ENCODE results near the gene USH2A.

Gene USH2A

DNA sequence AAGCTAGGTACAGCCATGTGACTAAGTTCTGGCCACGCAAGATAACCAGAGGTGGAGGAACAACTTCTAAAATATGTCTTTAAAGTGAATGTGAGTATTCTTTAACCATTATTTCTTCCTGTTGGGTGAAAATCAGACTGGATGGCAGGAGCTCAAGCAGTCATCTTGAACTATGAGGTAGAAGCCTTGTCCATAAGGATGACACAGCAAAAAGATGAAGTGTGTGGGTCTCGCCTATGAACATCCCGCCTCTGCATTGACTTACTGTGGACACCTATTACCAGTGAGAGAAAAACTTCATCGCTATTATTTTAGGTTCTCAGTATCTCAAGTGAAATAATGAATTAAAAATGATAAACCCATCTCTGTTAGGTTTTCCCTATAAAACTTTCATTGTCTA lies 365.3 kb downstream of the USH2A start:
- TF ChIP-seq FOXM1 (IDR thresholded peaks at IDR 0.05; ENCODE audit: borderline replicate concordance, low read depth) (no peak), ZBTB7A (IDR thresholded peaks at IDR 0.05; ENCODE audit: low read depth) (no peak), RAD21 (IDR thresholded peaks at IDR 0.05; ENCODE audit: low read depth) (no peak), NFIC (IDR thresholded peaks at IDR 0.05) (no peak), EP300 (IDR thresholded peaks at IDR 0.05; ENCODE audit: borderline replicate concordance) (no peak), YY1 (IDR thresholded peaks at IDR 0.05; ENCODE audit: low read depth) (no peak), TCF12 (IDR thresholded peaks at IDR 0.05; ENCODE audit: low read depth) (no peak), CREB1 (IDR thresholded peaks at IDR 0.05; ENCODE audit: low read depth) (no peak), TEAD4 (IDR thresholded peaks at IDR 0.05) (no peak)
- TF ChIP-seq, protein P1, sequence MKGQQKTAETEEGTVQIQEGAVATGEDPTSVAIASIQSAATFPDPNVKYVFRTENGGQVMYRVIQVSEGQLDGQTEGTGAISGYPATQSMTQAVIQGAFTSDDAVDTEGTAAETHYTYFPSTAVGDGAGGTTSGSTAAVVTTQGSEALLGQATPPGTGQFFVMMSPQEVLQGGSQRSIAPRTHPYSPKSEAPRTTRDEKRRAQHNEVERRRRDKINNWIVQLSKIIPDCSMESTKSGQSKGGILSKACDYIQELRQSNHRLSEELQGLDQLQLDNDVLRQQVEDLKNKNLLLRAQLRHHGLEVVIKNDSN (IDR thresholded peaks at IDR 0.05) = no peak
- TF ChIP-seq, protein P2, sequence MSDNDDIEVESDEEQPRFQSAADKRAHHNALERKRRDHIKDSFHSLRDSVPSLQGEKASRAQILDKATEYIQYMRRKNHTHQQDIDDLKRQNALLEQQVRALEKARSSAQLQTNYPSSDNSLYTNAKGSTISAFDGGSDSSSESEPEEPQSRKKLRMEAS (IDR thresholded peaks at IDR 0.05) = no peak
- TF ChIP-seq, protein P3, sequence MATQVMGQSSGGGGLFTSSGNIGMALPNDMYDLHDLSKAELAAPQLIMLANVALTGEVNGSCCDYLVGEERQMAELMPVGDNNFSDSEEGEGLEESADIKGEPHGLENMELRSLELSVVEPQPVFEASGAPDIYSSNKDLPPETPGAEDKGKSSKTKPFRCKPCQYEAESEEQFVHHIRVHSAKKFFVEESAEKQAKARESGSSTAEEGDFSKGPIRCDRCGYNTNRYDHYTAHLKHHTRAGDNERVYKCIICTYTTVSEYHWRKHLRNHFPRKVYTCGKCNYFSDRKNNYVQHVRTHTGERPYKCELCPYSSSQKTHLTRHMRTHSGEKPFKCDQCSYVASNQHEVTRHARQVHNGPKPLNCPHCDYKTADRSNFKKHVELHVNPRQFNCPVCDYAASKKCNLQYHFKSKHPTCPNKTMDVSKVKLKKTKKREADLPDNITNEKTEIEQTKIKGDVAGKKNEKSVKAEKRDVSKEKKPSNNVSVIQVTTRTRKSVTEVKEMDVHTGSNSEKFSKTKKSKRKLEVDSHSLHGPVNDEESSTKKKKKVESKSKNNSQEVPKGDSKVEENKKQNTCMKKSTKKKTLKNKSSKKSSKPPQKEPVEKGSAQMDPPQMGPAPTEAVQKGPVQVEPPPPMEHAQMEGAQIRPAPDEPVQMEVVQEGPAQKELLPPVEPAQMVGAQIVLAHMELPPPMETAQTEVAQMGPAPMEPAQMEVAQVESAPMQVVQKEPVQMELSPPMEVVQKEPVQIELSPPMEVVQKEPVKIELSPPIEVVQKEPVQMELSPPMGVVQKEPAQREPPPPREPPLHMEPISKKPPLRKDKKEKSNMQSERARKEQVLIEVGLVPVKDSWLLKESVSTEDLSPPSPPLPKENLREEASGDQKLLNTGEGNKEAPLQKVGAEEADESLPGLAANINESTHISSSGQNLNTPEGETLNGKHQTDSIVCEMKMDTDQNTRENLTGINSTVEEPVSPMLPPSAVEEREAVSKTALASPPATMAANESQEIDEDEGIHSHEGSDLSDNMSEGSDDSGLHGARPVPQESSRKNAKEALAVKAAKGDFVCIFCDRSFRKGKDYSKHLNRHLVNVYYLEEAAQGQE (IDR thresholded peaks at IDR 0.05; ENCODE audit: low read depth) = no peak

DNA sequence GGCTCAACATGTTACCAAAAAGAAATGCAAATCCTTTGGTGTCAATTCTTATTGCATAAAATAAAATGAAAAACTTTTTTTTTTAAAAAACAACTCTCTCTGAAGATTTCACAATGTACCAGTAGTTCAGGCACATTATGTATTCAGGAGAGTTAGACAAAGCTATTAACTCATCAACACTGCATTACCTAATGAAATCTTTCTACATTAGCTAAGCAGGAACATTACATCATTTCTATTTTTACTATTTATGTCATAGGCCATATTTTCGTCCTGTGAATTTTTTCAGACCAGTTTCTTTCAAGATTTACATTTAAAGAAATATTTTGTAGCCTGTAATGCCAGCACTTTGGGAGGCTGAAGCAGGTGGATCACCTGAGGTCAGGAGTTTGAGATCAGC lies 366.2 kb downstream of the USH2A start:
- no peak for TF ChIP-seq FOXM1 (IDR thresholded peaks at IDR 0.05; ENCODE audit: borderline replicate concordance, low read depth)
- no peak for TF ChIP-seq CEBPB (IDR thresholded peaks at IDR 0.05)
- no peak for TF ChIP-seq RAD21 (IDR thresholded peaks at IDR 0.05; ENCODE audit: low read depth)
- TF ChIP-seq, protein P3 (IDR thresholded peaks at IDR 0.05; ENCODE audit: low read depth) = no peak
- TF ChIP-seq EGR1 (IDR thresholded peaks at IDR 0.05) = no peak
- no peak for TF ChIP-seq TEAD4 (IDR thresholded peaks at IDR 0.05)
- TF ChIP-seq, protein P1 (IDR thresholded peaks at IDR 0.05) = no peak

DNA sequence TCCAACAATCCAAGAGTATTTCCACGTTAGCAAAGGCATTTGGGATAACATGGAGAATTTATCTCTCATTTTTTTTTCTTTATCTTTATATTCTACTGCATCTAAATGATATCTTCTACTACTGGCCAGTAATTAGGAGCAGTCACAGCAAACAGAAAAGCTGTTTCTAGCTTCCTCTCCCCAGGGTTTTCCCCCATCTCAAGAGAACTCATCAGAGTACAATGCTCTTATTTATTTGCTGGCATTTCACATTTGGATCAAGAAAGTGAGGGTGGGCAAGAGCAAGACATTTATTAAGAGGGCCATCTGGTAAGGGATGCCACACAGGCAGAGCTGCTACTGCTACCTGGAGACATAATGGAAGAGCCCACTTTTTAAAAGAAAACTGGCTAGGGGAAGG lies 368.2 kb downstream of the USH2A start:
- no peak for TF ChIP-seq FOXM1 (IDR thresholded peaks at IDR 0.05; ENCODE audit: borderline replicate concordance, low read depth)

DNA sequence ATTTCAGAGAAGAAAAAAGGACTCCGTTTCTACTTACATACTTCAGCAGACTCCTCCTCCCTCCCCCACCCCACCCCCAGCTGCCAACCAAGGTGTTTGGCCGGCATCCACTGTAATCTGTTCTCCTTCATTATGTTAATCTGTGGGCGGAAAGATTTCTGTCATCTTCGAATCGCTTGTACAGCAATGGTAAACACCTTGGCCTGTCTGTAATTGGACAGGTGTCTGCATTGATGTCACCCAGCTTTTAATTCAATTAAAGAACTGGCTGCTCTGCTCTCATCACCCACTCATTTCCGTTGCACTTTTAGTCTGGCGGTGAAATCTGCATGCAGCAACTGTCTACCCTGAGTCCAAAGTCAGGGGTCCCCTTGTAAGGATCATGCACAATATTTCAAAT lies 368.6 kb downstream of the USH2A start:
- TF ChIP-seq YY1 (IDR thresholded peaks at IDR 0.05; ENCODE audit: low read depth) (no peak), RAD21 (IDR thresholded peaks at IDR 0.05; ENCODE audit: low read depth) (no peak), TEAD4 (IDR thresholded peaks at IDR 0.05) (no peak), FOXM1 (IDR thresholded peaks at IDR 0.05; ENCODE audit: borderline replicate concordance, low read depth) (no peak), CEBPB (IDR thresholded peaks at IDR 0.05) (no peak)
- TF ChIP-seq, protein P1 (IDR thresholded peaks at IDR 0.05) = no peak

DNA sequence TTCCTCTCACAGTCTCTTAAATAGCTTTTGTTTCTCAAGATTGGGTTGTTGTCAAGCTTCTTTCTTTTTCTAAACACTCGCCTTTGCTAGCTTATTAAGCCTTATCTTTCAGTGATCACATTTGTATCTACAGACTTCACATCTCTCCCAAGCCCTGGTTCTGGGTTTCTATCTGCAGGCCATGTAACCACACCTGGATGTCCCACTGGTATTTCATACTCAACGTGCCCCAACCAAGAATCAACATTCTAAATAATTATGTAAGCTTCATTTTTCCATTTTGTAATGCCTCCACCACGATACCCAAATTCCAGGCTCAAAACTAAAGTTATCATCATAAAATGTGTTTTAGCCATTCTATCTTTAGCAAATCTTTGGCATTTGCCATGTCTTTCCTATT lies 372.2 kb downstream of the USH2A start:
- TF ChIP-seq, protein P1 (IDR thresholded peaks at IDR 0.05) = no peak
- no peak for TF ChIP-seq YY1 (IDR thresholded peaks at IDR 0.05; ENCODE audit: low read depth)
- TF ChIP-seq TAF1 (IDR thresholded peaks at IDR 0.05; ENCODE audit: low read depth) = no peak
- no peak for TF ChIP-seq TEAD4 (IDR thresholded peaks at IDR 0.05)
- TF ChIP-seq, protein P3 (IDR thresholded peaks at IDR 0.05; ENCODE audit: low read depth) = no peak
- TF ChIP-seq NFIC (IDR thresholded peaks at IDR 0.05) = no peak
- no peak for TF ChIP-seq CEBPB (IDR thresholded peaks at IDR 0.05)
- TF ChIP-seq ZBTB7A (IDR thresholded peaks at IDR 0.05; ENCODE audit: low read depth) = no peak
- TF ChIP-seq TCF12 (IDR thresholded peaks at IDR 0.05; ENCODE audit: low read depth) = no peak
- TF ChIP-seq RAD21 (IDR thresholded peaks at IDR 0.05; ENCODE audit: low read depth) = no peak
- no peak for TF ChIP-seq EGR1 (IDR thresholded peaks at IDR 0.05)
- no peak for TF ChIP-seq FOXM1 (IDR thresholded peaks at IDR 0.05; ENCODE audit: borderline replicate concordance, low read depth)
- TF ChIP-seq, protein P2 (IDR thresholded peaks at IDR 0.05) = no peak
